Mucosa of stomach (tissue), 1 donor: Measurements from ENCODE around the gene PPME1.
A peak's percentile ranks its signal among the peaks of the same experiment; 100 is the strongest.
"Not testable (repeated sequence)": the region's sequence is repeated elsewhere in the genome, so short reads cannot be mapped to it uniquely, and the experiment has no call there.

Source experiments
- H3K27me3 ChIP-seq: one replicate; pipeline ENCODE4 v1.7.0; 2013; ENCODE audit warnings: mild to moderate bottlenecking, low read length; ENCODE audit not compliant: control insufficient read depth, insufficient read depth
- H3K36me3 ChIP-seq: one replicate; pipeline ENCODE4 v1.7.0; 2013; ENCODE audit warnings: low read length; ENCODE audit not compliant: control insufficient read depth, insufficient read depth
- H3K4me1 ChIP-seq: one replicate; pipeline ENCODE4 v1.7.0; 2013; ENCODE audit warnings: mild to moderate bottlenecking, low read length; ENCODE audit not compliant: control insufficient read depth, insufficient read depth
- H3K4me3 ChIP-seq: one replicate; pipeline ENCODE4 v1.7.0; 2013; ENCODE audit warnings: low read length
- H3K9ac ChIP-seq: one replicate; pipeline ENCODE4 v1.7.0; 2013; ENCODE audit warnings: mild to moderate bottlenecking, low read length, moderate library complexity
- H3K9me3 ChIP-seq: one replicate; pipeline ENCODE4 v1.7.0; 2013; ENCODE audit warnings: mild to moderate bottlenecking, low read length, moderate library complexity; ENCODE audit not compliant: control insufficient read depth
- donor health status: Pancreatic carcinoma.

The PPME1 gene, protein sequence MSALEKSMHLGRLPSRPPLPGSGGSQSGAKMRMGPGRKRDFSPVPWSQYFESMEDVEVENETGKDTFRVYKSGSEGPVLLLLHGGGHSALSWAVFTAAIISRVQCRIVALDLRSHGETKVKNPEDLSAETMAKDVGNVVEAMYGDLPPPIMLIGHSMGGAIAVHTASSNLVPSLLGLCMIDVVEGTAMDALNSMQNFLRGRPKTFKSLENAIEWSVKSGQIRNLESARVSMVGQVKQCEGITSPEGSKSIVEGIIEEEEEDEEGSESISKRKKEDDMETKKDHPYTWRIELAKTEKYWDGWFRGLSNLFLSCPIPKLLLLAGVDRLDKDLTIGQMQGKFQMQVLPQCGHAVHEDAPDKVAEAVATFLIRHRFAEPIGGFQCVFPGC

GRCh38 chr11:74170694-74171629 lies at the start of gene PPME1, which contains the start of gene C2CD3:
Gene PPME1 (plus strand): TSS chr11:74171289. CDS start chr11:74171422, 133 bp downstream.
Gene C2CD3 (minus strand): TSS chr11:74171002. CDS start chr11:74170792, 210 bp downstream.
- H3K9me3 ChIP-seq, result no peaks in the 10 kb centered on the region
- peak within 1 kb of the TSS; percentile 70 for H3K4me3 ChIP-seq
- no peaks in the 10 kb centered on the region for H3K36me3 ChIP-seq
- peak within 1 kb of the TSS; percentile 86 for H3K9ac ChIP-seq
- H3K4me1 ChIP-seq, result peaks cover 15% of the 10 kb centered on the region
- no peaks in the 10 kb centered on the region for H3K27me3 ChIP-seq

- no peak overlapping the region for H3K4me3 ChIP-seq
- no peaks in the 10 kb centered on the region for H3K36me3 ChIP-seq
- no peaks in the 10 kb centered on the region for H3K27me3 ChIP-seq
- no peak overlapping the region for H3K9ac ChIP-seq
- H3K9me3 ChIP-seq, result no peaks in the 10 kb centered on the region
- no peaks in the 10 kb centered on the region for H3K4me1 ChIP-seq
Observed at GRCh38 chr11:74121804-74122203, 49.3 kb upstream of the PPME1 start.

DNA sequence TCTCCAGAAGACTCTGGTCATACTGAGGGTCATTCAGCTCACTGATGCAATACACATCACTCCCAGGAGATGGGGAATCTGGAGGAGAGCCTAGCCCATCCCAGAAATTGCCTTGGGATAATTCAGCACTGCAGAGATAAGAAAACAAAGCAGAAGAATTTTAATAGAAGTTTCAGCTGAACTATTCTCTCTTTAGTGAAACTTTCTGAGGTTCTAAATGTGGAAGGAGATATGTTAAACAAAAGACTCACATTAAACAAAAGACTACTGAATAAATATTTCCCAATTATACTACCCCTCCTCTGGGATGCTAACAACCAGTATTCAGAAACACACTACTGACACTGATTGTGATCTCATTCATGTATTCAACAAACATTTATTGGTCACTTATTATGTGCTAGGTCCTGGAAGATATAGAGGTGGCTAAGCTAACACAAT lies 48.1 kb upstream of the PPME1 start:
- no peak overlapping the region for H3K9ac ChIP-seq

DNA sequence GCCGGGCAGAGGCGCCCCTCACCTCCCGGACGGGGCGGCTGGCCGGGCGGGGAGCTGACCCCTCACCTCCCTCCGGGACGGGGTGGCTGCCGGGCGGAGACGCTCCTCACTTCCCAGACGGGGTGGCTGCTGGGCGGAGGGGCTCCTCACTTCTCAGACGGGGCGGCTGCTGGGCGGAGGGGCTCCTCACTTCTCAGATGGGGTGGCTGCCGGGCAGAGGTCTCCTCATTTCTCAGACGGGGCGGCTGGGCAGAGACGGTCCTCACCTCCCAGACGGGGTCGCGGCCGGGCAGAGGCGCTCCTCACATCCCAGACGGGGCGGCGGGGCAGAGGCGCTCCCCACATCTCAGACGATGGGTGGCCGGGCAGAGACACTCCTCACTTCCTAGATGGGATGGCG lies 42.0 kb upstream of the PPME1 start:
- H3K4me1 ChIP-seq, H3K27me3 ChIP-seq, H3K4me3 ChIP-seq, H3K36me3 ChIP-seq, H3K9me3 ChIP-seq, H3K9ac ChIP-seq: not testable (repeated sequence)

More for the DNA sequence above, 48.1 kb upstream of the PPME1 start:
- Histone ChIP-seq H3K4me3 (no peak overlapping the region), H3K4me1 (no peaks in the 10 kb centered on the region), H3K9me3 (no peaks in the 10 kb centered on the region), H3K36me3 (no peaks in the 10 kb centered on the region), H3K27me3 (no peaks in the 10 kb centered on the region)

DNA sequence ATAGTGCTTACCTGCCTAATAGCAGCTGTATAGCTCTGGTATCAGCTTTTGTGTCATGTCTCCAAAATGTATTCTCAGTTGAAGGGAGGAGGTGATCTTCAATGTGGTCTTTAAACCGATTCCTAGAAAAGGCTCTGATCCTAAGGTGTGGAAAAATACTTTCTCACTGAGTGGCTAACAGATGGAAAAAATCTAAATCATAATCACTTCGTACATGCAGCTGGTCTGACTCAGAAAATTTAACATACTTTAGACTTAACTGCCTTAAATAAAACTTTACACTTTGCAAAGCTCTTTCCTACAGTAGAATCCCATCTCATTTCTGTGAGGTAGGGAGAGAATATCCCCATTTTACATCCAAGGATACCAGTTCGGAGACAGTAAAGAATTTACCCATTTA lies 38.3 kb upstream of the PPME1 start:
- Histone ChIP-seq H3K36me3 (no peaks in the 10 kb centered on the region), H3K9me3 (no peaks in the 10 kb centered on the region), H3K4me1 (peaks cover under 1% of the 10 kb centered on the region), H3K9ac (no peak overlapping the region), H3K27me3 (no peaks in the 10 kb centered on the region), H3K4me3 (no peak overlapping the region)

- Histone ChIP-seq H3K27me3 (no peaks in the 10 kb centered on the region), H3K36me3 (no peaks in the 10 kb centered on the region), H3K9ac (no peak overlapping the region), H3K4me1 (peaks cover 7% of the 10 kb centered on the region), H3K9me3 (no peaks in the 10 kb centered on the region), H3K4me3 (no peak overlapping the region)
Observed at GRCh38 chr11:74133436-74133835, 37.7 kb upstream of the PPME1 start.

DNA sequence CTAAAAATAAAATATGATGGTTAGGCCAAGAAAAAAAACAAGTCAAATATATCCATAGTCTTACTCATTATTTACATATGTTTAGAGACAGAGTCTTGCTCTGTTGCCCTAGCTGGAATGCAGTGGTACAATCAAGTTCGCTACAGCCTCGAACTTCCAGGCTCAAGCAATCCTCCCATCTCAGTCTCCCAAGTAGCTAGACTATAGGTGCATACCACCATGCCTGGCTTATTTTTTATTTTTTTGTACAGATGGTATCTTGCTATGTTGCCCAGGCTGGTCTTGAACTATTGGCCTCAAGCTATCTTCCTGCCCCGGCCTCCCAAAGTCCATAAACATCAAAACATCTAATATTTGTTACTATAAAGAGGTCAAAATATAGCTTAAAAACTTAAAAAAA lies 36.4 kb upstream of the PPME1 start:
- H3K4me1 ChIP-seq, result peaks cover 8% of the 10 kb centered on the region
- no peaks in the 10 kb centered on the region for H3K9me3 ChIP-seq
- no peak overlapping the region for H3K9ac ChIP-seq
- no peak overlapping the region for H3K4me3 ChIP-seq
- no peaks in the 10 kb centered on the region for H3K27me3 ChIP-seq
- H3K36me3 ChIP-seq, result no peaks in the 10 kb centered on the region

DNA sequence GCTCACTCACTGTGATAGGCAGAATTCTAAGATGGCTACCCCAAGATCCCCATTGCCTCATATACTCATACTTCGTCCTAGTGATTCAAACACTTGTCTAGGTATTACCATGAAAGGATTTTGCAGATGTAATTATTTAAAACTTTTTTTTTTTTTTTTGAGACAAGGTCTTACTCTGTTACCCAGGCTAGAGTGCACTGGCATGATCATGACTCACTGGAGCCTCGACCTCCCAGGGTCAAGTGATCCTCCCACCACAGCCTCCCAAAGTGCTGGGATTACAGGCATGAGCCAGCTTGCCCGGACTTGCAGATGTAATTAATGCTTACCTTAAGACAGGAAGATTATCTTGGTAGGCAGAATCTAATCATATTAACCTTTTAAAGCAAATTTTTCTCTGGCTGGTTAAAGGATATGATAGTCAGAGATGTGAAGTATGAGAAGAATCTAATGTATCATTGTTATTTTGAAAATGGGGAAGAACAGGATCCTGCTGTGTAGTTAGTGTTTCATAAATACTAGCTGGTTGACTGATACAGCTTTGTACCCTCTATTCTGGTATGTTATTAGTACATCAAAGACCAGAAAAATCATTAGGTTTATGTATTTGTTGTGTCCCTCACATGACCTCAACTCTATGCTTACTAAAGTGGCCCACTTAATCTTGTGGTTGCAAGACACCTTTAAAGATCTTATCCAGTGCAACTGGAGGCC lies 35.8 kb upstream of the PPME1 start:
- Histone ChIP-seq H3K27me3 (no peaks in the 10 kb centered on the region), H3K9ac (no peak overlapping the region), H3K36me3 (no peaks in the 10 kb centered on the region), H3K4me1 (peaks cover 8% of the 10 kb centered on the region), H3K9me3 (no peaks in the 10 kb centered on the region), H3K4me3 (no peak overlapping the region)

DNA sequence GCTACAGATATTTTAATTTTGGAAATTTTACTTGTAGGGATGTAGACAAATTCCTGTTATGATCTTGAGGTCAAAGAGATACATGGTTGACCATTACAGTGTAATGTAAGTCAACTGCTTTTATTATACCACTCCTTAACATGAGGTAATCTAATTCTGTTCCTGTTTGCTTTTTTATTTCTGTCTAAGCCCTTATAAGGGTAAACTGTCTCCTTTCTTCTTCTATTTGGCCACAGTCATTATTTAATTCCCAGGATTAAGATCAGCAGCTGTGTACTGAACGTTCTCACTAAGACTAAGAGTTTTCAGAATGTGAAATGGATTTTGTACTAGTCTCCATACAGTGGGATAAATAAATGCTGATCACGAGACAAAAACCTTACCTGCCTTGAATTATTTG lies 33.1 kb upstream of the PPME1 start:
- no peaks in the 10 kb centered on the region for H3K27me3 ChIP-seq
- H3K4me1 ChIP-seq, result peaks cover 14% of the 10 kb centered on the region
- no peak overlapping the region for H3K9ac ChIP-seq
- H3K36me3 ChIP-seq, result no peaks in the 10 kb centered on the region
- H3K9me3 ChIP-seq, result no peaks in the 10 kb centered on the region
- H3K4me3 ChIP-seq, result no peak overlapping the region

GRCh38 chr11:74138572-74138971 lies 32.5 kb upstream of the PPME1 start:
- Histone ChIP-seq H3K9me3 (no peaks in the 10 kb centered on the region), H3K9ac (no peak overlapping the region), H3K4me3 (no peak overlapping the region), H3K4me1 (peaks cover 14% of the 10 kb centered on the region), H3K27me3 (no peaks in the 10 kb centered on the region), H3K36me3 (no peaks in the 10 kb centered on the region)

DNA sequence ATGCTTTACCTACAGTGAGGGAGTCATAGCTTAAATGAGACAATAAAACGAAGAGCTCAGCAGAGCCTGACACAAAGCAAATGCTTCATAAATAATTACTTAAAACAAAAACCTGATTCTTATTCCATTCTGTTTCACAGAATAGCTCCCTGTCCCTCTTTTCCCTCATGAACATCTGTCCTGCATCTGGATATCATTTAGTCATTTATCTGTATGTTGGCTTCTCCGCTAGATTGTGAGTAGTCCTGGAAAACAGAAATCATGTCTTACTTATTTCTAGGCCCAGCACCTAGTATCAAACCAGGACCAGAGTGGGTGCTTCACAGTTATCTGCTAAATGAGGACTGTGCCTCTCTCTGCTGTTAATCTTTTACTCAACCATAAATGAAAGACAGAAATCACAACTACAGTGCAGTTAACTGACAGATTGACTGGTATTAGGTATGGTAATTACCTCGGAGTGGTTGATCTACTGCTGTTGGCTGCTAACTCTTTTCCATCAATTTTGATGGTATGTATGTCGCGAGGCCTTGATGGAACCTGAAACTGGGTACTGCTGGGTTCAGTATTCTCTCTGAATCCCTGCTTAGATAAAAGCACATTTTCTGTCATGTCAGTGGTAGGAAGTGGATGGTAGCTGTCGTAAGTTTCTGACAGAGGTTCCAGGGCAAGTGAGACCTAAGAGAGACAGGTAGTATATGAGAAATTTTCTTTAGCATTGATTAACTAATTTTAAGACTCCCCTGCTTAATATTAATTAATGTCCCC lies 31.8 kb upstream of the PPME1 start:
- Histone ChIP-seq H3K4me3 (no peak overlapping the region), H3K9ac (no peak overlapping the region), H3K4me1 (peaks cover 14% of the 10 kb centered on the region)

More for the DNA sequence above, 31.8 kb upstream of the PPME1 start:
- Histone ChIP-seq H3K27me3 (no peaks in the 10 kb centered on the region), H3K9me3 (no peaks in the 10 kb centered on the region), H3K36me3 (no peaks in the 10 kb centered on the region)
